Measurements from ENCODE around the gene RAE1. TPM values are rescaled to one million over a fixed set of nuclear protein-coding genes. Genes with fewer than 3 reads are reported as not detected.

The RAE1 gene
- total and polyA plus RNA-seq, 2 of the 8 experiments (the other 6 are each of a cell fraction or from before 2014, with no cell fraction given) = 35.9 to 44.9 TPM

GRCh38 chr20:57387463-57387862, 36.4 kb downstream of the RAE1 start (continued):
- TF ChIP-seq TAF7 (optimal IDR thresholded peaks at IDR 0.05; ENCODE audit: borderline replicate concordance, low read depth, low read length) (no peak), ZNF274 (IDR thresholded peaks at IDR 0.05; ENCODE audit: borderline replicate concordance, extremely low read depth, low read length) (no peak), CTCF (IDR thresholded peaks at IDR 0.05; ENCODE audit: control extremely low read depth in 1 of 3, insufficient read depth in 1 of 3, low read depth in 1 of 3, low read length in 3 of 3) (no peak), HDAC2 (IDR thresholded peaks at IDR 0.05; ENCODE audit: borderline replicate concordance in 1 of 2, low read depth in 2 of 2, low read length in 2 of 2) (no peak), SP4 (IDR thresholded peaks at IDR 0.05; ENCODE audit: low read length) (no peak)

Measured in H1 (cell line).